HG03520 (cell line): ENCODE data around the gene MMD2.

ENCODE experiments used
- ATAC-seq: cut with Tn5 transposase; IDR thresholded peaks from one replicate; pipeline ENCODE4 v1.9.1; 2021; ENCODE audit warnings: mild to moderate bottlenecking, moderate library complexity; ENCODE audit not compliant: unreplicated experiment

MMD2 gene

GRCh38 chr7:4873071-4873944 lies 85.7 kb downstream of the MMD2 start:
- ATAC-seq, result no peak

- ATAC-seq, result no peak
Observed at GRCh38 chr7:4871930-4872675, 86.9 kb downstream of the MMD2 start.

GRCh38 chr7:4871056-4871680 lies 87.8 kb downstream of the MMD2 start:
- no peak for ATAC-seq

GRCh38 chr7:4868493-4868892 lies 90.5 kb downstream of the MMD2 start:
- no peak for ATAC-seq

GRCh38 chr7:4866528-4867496 lies 92.2 kb downstream of the MMD2 start:
- no peak for ATAC-seq

- ATAC-seq, result no peak
Observed at GRCh38 chr7:4862156-4862555, 96.8 kb downstream of the MMD2 start.

- no peak for ATAC-seq
Observed at GRCh38 chr7:4861673-4862072, 97.3 kb downstream of the MMD2 start, which contains the start of gene PAPOLB. Gene PAPOLB (minus strand): TSS chr7:4862030. CDS start chr7:4861810, 220 bp downstream.

GRCh38 chr7:4861227-4861626 lies 97.8 kb downstream of the MMD2 start:
- no peak for ATAC-seq

- ATAC-seq, result no peak
Observed at GRCh38 chr7:4857189-4857588, 101.8 kb downstream of the MMD2 start.

- ATAC-seq, result no peak
Observed at GRCh38 chr7:4856336-4857057, 102.5 kb downstream of the MMD2 start.
